ENCODE results near the gene SESN2.

SESN2 gene

GRCh38 chr1:28282426-28283407, 23.4 kb downstream of the SESN2 start:
- DNase-seq (ENCODE audit: low spot score): no peak

DNA sequence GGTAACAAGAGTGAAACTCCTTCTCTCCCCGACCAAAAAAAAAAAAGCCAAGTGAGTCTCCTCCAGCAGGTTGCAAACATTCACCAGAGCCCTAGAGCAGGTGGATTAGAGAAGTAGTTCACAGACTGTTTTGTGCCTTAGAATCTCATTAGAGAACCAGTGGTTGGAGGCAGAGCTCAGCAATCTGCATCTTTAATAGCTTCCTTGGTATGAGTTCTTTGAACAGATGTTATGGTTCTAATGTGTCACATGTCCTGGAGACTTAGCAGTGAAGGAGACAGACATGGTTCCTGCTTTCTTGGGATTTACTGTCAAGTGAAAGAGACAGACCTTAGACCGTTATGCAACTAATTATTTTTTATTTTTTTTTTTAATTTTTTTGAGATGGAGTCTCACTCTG, 26.8 kb downstream of the SESN2 start:
- no peak for DNase-seq (ENCODE audit: low spot score)

DNA sequence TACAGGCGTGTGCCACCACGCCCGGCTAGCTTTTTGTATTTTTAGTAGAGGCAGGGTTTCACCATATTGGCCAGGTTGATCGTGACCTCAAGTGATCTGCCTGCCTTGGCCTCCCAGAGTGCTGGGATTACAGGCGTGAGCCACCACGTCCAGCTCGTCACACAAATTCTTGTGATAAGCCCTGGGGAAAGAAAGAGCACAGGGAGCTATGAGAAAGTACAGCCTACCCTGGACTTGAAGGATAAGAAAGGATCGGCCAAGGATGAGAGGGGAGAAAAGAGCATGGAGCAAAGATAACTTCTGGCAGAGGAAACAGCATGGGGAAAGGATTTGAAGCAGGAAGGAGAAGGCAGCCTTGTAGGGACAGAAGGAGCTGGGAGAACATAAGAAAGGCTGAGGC, 29.2 kb downstream of the SESN2 start:
- no peak for DNase-seq (ENCODE audit: low spot score)

GRCh38 chr1:28290851-28291250, 31.5 kb downstream of the SESN2 start:
- DNase-seq (ENCODE audit: low spot score): no peak

DNA sequence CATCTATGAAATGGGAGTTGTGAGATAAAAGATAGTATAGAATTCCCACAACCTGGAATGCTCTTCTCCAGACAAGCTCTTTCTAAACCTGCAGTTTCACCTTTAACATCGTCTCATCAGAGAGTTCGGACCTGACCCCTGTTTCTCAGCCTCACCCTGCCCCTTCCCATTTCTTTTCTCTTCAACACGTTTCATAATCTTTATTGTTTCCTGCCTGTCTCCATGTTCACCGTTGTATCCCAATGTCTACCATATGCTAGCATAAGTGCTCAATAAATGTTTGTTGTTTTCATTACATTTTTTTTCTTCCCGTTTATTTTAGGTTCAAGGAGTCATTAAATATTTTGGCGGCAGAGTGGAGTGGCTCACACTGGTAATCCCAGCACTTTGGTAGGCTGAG, 32.4 kb downstream of the SESN2 start:
- no peak for DNase-seq (ENCODE audit: low spot score)

- no peak for DNase-seq (ENCODE audit: low spot score)
These were observed 36.6 kb downstream of the SESN2 start for GRCh38 chr1:28295936-28296335.

GRCh38 chr1:28296401-28297261, 37.3 kb downstream of the SESN2 start:
- no peak for DNase-seq (ENCODE audit: low spot score)

GRCh38 chr1:28297826-28298225, 38.5 kb downstream of the SESN2 start:
- no peak for DNase-seq (ENCODE audit: low spot score)

DNA sequence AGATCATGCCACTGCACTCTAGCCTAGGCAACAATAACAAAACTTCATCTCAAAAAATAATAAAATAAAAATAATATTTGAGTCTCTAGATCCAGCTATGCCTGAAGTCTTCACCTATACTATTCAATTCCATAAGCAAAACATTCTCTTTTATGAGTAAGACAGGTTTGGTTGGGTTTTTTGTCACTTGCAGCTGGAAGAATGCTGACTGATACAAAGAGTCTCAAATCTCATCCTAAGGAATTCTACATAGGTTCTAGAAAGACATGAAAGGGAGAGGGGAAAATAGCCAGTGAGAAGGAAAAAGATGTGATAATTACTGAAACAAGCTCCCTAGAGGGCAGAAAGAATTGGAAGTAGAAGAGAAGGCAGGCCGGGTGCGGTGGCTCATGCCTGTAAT, 39.1 kb downstream of the SESN2 start:
- DNase-seq (ENCODE audit: low spot score): no peak

DNA sequence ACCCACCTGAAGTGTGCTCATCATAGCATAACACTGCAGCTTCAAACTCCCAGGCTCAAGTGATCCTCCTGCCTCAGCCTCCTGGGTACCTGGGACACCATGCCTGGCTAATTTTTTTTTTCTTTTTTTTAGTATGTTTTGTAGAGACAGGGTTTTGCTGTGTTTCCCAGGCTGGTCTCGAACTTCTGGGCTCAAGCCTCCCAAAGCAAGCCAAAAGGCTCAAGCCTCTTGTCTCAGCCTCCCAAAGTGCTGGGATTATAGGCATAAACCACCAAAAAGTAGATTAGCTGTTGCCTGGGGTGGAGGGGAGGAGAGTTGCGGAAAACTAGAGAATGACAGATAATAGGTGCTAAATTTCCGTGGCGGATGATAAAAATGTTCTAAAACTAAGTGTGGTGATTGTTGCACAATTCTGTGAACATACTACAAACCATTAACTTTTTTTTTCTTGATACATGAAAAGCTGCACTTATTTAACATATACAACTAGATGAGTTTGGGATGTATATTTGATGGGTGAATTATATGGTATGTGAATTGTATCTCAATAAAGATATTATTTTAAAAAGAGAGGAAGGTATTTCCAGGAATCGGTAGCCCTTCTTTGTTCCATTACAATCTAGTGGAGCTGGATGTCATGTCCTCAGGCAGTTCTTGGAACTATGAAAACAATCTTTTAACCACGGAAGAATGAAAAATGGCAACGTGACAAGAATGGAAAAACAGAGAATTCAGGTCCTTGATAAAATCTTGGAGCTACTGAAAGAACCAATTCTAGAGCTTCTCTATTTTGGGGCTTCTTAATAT, 42.3 kb downstream of the SESN2 start:
- DNase-seq (ENCODE audit: low spot score): no peak

DNA sequence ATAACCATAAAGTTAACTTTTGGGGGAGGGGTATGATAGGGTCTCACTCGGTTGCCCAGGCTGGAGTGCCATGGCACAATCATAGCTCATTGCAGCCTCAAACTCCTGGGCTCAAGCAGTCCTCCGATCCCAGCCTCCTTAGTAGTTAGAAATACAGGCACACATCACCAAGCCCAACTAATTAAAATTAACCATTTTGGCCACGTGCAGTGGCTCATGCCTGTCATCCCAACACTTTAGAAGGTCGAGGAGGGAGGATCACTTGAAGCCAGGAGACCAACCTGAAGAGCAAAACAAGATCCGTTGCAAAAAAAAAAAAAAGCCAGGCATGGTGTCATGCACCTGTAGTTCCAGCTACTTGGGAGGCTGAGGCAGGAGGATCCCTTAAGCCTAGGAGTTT, 42.9 kb downstream of the SESN2 start:
- no peak for DNase-seq (ENCODE audit: low spot score)

DNA sequence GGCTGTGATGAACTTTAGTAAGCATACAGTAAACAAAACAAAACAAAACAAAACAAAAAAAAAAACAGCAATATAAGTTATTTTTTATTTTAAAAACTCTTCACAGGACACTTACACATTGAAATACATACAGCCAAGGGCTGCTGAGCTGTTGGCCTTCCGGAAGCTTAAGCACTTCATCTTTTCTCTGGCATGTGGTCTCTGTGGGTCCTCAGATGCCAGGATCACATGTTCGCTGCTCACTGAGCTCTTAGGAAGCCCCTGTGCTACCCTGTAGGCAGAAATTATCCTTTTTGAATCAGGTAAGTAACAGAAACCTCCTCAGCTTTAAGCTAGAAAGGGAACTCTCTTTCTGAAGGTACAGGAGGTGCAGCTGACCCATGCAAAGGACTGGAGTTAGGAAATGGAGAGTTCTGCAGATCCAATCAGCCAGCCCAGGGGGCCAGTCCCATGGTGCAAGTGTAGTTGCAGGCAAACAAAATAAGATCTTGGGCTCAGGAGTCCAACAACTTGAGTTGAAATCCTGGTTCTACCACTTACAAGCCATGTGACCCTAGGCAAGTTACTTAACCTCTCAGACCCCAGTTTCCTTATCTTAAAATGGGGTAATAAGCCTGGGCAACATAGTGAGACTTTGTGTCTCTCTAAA, 47.1 kb downstream of the SESN2 start:
- no peak for DNase-seq (ENCODE audit: low spot score)

- no peak for DNase-seq (ENCODE audit: low spot score)
These were observed 49.4 kb downstream of the SESN2 start for GRCh38 chr1:28308750-28309149.

DNA sequence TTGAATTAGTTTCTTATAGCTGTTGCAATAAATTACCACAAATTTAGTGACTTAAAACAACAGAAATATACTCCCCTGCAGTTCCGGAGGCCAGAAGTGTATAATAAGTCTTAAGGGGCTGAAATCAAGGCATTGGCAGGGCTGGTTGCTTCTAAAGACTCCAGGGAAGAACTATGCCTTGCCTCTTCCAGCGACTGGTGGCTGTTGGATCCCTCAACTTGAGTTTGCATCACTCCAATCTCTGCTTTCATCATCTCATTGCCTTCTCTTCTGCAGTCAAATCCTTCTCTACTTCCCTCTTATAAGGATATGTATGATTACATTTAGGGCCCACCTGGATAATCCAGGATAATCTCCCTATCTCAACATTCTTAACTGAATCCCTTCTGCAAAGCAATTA, 50.4 kb downstream of the SESN2 start:
- no peak for DNase-seq (ENCODE audit: low spot score)

DNA sequence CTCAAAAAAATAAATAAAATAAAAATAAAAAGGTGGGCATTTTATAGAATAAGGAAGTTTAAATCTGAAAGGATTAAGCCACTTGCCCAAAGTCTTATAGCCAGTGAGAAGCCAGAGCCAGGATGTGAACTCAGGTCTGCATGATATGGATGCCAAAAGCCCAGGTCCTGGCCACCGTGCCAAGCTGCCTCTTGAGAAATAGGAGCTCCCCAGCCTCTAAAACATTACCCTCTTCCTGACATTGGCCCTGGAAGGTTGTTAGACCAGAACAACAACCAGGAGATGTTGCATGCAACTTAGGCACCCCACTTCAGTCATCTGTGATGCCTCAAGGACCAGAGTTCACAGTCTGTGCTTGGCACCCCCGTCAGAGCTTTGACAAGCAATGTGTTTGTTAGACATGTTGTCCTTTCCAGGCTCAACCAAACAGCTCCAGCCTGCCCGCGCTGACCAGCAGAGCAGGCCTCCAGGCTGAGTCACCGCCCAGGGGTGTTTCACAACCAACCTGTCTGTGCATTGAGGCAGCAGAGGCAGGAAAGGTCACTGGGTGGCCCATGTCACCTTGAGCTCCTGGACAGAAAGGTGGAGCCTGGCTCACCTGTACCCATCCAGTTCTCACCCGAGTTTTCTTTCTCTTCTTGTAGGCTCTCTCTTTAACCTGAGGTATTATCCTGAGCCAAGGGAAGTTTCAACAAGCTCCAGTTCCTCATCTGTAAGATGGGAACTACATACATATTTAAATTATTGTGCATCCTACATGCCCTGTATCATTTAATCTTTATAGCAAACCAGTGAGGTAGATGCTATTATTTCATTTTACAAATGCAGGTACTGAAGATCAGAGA, 54.6 kb downstream of the SESN2 start:
- no peak for DNase-seq (ENCODE audit: low spot score)

DNA sequence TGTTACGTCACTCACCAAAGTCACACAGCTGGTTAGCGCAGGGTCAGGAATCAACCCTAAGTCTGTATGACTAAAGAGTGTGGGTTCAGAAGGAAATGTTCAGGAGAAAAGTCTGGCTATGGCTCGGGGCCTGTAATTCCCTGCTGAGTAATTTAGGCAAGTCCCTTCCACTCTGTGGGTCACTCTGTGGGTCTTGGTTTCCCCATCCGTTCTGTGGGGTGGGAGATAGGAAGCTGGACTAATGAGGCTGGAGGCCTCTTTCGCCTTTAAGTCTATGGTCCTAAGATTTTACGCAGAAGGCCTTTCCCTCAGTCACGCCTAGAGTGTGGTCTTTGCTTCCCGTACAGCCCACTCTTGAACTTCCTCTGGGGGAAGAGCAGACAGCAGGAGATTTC, 55.2 kb downstream of the SESN2 start:
- DNase-seq (ENCODE audit: low spot score): no peak

DNA sequence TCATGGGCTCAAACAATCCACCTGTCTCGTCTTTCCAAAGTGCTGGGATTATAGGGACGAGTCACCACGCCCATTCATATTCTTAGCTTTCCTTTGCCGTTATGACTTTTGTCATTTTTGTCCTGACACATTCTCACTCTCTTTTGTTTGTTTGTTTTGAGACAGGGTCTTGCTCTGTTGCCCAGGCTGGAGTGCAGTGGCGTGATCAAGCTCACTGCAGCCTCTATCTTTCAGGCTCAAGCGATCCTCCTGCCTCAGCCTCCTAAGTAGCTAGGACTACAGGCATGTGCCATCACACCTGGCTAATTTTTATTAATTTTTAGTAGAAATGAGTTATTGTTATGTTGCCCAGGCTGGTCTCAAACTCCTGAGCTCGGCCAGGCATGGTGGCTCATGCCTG, 57.7 kb downstream of the SESN2 start:
- DNase-seq (ENCODE audit: low spot score): no peak

- no peak for DNase-seq (ENCODE audit: low spot score)
These were observed 62.9 kb downstream of the SESN2 start for GRCh38 chr1:28322194-28322593.

DNA sequence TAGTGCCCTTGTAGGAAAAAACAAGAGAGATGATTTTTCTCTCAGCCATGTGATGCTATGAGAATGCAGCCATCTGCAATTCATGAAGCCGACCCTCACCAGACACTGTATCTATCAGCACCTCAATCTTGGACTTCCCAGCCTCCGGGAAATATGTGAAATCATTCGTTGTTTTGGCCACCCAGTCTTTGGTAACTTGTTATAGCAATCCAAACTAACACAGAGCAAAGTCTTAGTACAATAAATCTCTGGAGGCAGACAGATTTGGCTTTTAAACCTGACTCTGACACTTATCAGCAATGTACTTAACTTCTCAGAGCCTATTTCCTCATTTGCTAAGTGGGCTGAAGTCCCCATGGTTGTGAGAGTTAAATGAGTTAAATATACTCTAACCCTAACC, 64.4 kb downstream of the SESN2 start:
- no peak for DNase-seq (ENCODE audit: low spot score)

GRCh38 chr1:28326515-28326914, 67.2 kb downstream of the SESN2 start:
- DNase-seq (ENCODE audit: low spot score): no peak

GRCh38 chr1:28326984-28327383, 67.7 kb downstream of the SESN2 start:
- no peak for DNase-seq (ENCODE audit: low spot score)
